ENCODE data around the gene MAMSTR.
A peak's percentile ranks its signal among the peaks of the same experiment; 100 is the strongest.
"Not testable (repeated sequence)": the region's sequence is repeated elsewhere in the genome, so short reads cannot be mapped to it uniquely, and the experiment has no call there.

MAMSTR gene, protein sequence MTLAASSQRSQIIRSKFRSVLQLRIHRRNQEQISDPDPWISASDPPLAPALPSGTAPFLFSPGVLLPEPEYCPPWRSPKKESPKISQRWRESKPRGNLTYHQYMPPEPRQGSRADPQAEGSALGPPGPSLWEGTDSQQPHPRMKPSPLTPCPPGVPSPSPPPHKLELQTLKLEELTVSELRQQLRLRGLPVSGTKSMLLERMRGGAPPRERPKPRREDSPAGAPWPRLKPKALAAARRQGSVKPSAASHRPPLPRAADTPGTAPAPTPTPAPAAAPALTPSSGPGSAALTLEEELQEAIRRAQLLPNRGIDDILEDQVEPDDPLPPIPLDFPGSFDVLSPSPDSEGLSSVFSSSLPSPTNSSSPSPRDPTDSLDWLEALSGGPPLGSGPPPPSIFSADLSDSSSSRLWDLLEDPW
- 0.80 to 2.0 (median 1.2) reads per million in 4 donors for total RNA-seq

DNA sequence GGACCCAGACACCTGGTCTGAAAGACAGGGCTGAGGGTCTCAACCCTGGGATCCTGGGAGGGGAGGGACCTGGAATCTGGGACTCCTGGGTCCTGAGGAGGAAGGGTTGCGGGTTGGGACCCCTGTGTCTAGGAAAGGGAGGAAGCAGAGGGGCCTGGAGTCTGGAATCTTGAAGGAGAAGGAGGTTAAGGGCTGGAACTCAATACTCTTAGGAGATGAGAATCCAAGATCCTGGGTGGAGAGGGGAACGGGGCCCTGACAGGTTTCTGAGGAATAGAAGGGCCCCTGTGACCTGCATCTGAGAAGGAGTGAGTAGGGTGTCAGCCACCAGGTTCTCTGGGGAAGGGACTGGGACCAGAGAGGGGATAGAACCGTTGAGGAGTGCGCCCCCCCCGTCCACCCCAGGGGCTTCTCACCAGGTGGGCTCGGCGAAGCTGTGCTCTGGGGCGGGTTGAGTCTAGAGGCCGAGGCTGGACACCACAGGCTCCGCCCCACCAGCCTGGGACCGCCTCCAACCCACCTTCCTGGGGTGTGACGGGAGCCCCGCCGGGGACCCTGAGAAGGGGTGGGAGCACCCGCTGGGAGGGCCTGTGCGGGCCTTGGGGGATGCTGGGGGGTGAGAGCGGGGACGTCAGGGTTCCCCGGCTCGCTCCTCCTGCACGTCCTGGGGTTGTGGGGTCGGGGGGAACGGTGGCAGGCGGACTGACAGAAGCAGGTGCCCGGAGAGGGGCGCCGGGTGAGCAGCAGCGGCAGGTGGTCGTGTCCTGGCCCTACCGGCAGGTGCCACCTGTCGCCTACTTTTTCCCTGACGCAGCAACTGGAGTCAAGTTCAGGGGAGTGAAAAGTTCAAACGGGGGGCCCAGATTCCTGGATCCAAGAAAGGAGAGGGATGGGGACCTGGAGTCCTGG lies at the start of gene MAMSTR:
MAMSTR (minus strand) TSS at position 463 of the 909 bp plus-strand sequence. CDS start 694 bp downstream, outside the sequence.
- no peak for DNase-seq

DNA sequence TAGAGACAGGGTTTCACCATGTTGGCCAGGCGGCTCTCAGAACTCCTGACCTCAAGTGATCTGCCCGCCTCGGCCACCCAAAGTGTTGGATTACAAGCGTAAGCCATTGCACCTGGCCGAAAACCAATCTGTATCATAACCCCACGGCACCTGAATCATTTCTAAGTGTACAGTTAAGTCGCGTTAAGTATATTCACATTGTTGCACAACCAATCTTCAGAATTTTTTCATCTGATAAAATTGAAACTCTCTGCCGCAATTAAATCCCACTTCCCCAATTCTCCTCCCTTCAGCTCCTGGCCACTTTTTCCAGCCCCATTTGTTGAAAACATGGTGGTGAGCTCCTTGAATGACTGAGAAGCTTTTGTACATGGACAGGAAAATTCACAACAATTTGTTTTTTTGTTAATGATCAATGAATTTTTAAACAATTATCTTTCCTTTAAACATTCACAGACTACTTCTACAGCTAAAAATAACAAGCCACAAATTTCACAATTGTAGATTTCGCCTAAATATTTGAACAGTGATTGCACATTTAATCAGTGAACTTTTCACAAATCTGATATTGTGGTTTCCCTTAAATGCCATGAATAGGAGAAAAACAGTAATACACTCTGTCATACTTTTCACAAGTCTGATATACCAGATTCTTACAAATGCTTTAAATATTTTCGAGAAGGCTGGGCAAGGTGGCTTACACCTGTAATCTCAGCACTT lies 49.6 kb upstream of the MAMSTR start:
- no peak for DNase-seq

DNA sequence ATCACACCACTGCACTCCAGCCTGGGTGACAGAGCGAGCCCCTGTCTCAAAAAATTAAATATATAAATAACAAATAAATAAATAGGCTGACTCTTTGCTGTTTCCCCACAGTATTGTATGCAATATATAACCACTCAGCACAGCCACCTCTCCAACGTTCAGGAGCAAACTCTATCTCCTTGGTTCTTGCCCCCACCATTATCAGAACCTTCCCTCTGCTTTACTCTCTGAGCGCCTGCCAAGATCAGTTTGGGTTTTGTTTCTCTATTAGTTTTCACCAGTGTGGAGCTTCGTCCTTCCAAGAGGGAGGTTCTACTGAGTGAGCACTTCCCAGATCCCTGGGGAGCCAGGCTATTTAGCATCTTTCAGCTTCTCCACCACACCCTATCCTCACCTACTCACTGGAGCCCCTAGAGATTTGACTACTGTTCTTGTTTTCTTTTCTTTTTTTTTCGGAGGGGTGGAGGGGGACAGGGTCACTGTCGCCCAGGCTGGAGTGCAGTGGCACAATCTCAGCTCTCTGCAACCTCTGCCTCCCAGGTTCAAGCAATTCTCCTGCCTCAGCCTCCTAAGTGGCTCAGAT lies 48.7 kb upstream of the MAMSTR start:
- DNase-seq = not testable (repeated sequence)

DNA sequence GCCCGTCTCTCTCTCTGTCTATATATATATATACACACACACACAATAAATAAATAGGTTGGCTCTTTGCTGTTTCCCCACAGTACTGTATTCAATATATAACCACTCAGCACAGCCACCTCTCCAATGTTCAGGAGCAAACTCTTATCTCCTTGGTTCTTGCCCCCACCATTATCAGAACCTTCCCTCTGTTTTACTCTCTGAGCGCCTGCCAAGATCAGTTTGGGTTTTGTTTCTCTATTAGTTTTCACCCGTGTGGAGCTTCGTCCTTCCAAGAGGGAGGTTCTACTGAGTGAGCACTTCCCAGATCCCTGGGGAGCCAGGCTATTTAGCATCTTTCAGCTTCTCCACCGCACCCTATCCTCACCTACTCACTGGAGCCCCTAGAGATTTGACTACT lies 46.3 kb upstream of the MAMSTR start:
- not testable (repeated sequence) for DNase-seq

DNA sequence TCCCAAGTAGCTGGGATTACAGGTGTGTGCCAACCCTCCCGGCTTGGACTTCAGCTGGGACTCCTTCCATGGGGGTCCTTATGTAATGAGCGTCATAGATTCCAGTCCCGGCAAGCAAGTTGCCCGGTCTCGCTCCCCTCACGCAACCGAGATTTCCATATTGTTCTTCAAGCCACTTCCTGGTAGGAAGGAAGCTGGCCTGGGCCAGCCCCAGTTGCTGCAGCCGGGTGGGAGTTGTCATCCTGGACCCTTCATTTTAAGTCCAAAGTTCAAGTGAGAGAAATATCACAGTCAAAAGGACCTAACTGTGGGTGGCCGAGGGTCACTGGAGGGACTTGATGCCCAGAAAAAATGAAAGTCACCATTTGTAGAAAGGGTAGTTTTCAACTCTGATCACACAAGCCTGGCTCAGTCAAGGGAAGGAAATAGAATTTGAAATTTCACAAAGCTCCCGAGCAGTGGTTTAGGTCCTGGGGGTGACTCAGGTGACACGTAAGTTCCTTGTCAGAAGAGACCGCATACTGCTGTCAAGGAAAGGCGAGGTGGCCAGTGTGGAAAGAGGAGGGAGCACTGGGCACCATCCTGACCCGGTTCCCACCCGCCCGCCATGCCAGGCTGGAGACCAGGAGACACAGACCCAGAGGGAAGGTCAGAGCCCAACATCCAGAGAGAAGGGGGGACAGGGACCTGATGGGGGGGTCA lies 41.1 kb upstream of the MAMSTR start:
- no peak for DNase-seq

DNA sequence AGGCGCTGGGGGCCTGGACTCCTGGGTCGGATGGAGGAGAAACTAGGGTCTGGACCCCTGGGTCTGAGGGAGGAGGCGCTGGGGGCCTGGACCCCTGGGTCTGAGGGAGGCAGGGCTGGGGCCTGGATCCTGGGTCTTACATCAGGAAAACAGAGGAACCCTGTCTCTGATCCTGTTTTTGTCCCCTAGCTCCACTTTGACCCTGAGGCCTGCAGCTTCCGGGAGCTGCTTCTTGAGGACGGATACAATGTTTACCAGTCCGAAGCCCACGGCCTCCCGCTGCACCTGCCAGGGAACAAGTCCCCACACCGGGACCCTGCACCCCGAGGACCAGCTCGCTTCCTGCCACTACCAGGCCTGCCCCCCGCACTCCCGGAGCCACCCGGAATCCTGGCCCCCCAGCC lies 38.2 kb upstream of the MAMSTR start:
- DNase-seq = no peak

DNA sequence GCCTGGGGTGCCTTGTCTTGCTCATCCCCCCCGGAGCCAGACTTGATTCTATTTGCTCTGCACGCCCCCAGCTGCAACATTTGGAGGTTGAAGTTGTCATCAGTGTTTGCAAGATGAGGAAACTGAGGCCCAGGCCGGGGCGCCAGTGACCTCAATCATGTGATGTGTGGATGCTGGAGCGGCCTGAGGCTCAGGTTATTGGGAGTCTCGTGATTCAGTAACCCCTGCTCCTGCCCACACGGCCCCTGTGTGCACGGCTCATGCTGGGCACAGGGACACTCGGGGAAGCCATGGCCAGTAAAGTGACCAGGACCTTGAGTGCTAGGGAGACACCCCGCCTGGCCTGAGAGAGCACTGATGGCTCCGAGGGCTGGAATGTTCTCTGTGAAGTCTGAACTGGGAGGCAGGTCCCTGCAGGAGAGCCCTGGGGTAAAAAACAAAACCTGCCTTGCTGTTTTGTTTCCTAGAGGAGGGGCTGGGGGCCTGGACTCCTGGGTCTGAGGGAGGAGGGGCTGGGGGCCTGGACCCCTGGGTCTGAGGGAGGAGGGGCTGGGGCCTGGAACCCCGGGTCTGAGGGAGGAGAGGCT lies 37.7 kb upstream of the MAMSTR start:
- no peak for DNase-seq

DNA sequence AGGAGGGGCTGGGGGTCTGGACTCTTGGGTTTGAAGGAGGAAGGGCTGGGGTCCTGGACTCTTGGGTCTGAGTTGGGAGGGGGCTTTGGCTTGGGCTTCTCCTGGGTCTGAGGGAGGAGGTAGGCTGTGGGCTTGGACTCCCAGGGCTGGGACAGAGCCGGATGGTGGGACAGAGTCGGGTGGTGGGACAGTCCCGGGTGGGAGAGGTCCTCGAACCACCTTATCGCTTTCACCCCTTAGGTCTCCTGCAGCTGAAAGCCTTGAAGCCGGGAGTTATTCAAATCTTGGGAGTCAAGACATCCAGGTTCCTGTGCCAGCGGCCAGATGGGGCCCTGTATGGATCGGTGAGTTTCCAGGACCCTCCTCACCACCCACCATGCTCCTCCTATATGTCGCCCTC lies 37.2 kb upstream of the MAMSTR start:
- no peak for DNase-seq

DNA sequence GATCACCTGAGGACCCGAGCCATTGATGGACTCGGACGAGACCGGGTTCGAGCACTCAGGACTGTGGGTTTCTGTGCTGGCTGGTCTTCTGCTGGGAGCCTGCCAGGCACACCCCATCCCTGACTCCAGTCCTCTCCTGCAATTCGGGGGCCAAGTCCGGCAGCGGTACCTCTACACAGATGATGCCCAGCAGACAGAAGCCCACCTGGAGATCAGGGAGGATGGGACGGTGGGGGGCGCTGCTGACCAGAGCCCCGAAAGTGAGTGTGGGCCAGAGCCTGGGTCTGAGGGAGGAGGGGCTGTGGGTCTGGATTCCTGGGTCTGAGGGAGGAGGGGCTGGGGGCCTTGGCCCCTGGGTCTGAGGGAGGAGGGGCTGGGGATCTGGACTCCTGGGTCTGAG lies 36.7 kb upstream of the MAMSTR start:
- no peak for DNase-seq

DNA sequence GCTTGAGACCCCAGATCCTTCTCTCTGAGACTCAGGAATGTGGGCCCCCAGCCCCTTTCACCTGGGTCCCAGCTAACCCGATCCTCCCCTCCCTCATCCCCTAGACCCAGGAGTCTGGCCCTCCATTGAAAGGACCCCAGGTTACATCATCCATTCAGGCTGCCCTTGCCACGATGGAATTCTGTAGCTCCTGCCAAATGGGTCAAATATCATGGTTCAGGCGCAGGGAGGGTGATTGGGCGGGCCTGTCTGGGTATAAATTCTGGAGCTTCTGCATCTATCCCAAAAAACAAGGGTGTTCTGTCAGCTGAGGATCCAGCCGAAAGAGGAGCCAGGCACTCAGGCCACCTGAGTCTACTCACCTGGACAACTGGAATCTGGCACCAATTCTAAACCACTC lies 36.3 kb upstream of the MAMSTR start:
- no peak for DNase-seq

DNA sequence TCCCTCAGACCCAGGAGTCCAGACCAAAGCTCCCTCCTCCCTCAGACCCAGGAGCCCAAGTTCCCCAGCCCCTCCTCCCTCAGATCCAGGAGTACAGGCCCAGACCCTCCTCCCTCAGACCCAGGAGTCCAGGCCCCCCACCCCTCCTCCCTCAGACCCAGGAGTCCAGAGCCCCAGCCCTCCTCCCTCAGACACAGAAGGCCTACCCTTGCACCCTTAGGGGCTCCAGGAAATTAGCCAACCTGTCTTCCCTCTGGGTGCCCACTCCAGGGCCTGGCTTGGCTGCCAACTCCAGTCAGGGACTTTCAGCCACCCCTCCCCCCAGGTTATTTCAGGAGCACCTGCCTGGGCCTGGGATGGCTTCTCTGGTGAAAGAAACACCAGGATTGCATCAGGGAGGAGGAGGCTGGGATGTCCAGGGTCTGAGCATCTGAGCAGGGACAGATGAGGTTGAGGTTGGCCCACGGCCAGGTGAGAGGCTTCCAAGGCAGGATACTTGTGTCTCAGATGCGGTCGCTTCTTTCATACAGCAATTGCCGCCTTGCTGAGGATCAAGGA lies 35.6 kb upstream of the MAMSTR start, which contains the start of gene FGF21:
FGF21 (plus strand) TSS at position 441 of the 558 bp plus-strand sequence. CDS start 713 bp downstream, outside the sequence.
- DNase-seq = no peak

DNA sequence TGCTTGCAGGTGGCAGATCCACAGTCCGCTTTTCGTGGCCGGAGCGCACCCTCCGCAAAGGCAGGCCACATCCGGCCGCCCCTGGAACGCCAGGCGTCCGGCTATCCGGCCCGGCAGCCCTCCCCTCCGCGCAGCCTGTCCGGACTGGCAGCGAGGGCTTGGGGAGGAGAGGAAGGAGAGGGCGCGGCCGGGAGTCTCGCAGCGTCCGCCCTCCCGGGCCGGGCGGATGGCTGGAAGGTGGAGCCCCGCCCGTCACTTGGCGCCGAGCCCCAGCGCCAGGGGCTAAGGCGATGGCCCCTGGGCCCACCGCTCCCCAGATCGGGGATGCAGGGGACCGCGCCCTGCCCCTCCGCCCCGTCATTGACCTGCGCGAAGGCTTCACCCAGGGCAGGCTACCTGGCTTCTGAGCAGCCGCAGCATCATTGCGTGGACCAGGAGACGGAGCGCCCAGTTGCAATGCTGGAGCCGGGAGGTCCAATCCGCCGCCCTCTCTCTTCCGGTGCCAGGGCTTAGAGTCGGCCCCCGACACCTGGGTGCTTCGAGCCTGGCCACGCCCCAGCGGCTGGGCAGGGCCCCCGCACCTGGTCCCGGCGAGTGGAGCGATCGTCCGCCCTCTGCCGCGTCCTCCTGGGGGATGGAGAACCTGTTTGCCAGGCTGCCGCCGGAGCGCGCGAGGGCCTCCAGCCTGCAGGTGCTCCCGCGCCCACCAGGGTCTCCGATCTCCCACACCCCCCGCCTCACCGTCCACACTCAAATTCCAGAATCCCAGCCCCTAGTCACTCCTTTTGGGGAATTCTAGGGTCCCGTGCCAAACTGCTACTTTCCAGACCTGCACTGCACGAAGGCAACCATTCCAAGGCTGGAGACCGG lies 33.2 kb upstream of the MAMSTR start, which contains the start of gene FUT1:
FUT1 (minus strand) TSS at position 146 of the 870 bp plus-strand sequence. CDS start 1,360 bp downstream, outside the sequence.
- DNase-seq = peak in 4 of 5 donors; percentile 18 to 37 (median 34)

DNA sequence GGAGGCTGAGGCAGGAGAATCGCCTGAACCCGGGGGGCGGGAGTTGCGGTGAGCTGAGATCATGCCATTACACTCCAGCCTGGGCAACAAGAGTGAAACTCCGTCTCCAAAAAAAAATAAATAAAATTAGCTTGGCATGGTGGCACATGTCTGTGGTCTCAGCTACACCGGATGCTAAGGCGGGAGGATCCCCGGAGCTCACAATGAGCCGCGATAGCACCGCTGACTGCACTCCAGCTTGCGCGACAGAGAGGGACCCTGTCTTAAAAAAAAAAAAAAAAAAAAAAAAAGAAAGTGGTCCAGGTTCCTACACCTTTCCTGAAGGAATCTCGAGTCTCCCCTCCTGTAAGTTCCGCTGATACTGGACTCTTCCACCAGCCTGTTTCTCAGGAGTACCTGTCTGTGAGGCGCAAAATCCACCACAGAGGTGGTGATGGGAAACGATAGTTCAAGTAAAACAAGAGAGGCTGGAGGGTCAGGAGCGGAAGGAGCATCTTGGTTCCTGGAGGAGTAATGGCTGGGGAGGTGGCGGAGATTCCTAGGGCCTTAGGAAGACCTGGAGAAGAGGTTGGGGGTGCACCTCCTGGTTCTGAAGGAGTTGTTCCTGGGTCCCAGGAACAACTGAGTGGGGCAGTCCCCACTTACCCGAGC lies 32.4 kb upstream of the MAMSTR start:
- DNase-seq = no peak

DNA sequence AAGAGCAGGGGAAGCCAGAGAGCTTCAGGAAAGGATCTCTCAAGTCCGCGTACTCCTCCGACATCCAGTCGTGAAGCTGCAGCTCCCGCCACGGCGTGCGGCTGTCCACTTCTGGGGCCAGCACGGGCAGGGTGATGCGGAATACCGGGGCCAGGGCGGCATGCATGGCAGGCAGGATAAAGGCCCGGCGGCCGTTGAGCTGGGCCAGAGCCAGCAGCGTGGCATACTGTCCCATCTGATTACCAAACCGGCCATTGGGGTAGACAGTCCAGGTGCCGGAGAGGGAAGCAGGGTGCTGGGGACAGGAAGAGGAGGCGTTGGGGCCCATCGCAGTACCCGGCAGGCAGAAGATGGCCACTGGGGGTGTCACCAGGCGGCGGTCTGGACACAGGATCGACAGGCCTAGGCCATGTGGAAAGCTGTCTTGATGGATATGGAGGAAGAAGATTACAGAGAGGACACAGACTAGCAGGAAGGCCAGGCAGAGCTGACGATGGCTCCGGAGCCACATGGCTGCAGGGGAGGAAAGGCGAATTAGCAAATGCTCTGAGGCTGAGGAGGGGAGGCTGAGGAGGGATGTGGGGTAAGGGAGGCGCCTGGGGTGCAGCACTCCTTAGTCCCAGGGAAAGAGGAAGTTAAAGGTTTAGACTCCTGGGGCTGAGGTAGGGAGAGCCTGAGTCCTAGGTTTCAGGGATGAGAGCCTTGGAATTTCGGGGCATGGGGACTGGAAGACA lies 31.4 kb upstream of the MAMSTR start:
- DNase-seq = no peak

DNA sequence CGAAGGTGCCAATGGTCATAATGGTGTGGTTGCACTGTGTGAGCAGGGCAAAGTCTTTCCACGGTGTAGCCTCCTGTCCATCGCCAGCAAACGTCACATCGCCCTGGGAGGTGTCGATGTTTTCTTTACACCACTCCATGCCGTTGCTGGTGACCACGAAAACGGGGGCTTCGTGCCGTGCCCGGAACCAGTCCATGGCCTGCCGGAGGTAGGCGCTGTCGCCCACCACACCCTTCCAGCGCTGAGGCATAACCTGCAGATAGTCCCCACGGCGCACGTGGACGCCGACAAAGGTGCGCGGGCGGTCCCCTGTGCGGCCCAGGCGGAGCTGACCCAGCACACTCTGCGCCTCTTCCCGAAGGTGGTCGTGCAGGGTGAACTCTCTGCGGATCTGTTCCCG lies 30.8 kb upstream of the MAMSTR start:
- DNase-seq = no peak

DNA sequence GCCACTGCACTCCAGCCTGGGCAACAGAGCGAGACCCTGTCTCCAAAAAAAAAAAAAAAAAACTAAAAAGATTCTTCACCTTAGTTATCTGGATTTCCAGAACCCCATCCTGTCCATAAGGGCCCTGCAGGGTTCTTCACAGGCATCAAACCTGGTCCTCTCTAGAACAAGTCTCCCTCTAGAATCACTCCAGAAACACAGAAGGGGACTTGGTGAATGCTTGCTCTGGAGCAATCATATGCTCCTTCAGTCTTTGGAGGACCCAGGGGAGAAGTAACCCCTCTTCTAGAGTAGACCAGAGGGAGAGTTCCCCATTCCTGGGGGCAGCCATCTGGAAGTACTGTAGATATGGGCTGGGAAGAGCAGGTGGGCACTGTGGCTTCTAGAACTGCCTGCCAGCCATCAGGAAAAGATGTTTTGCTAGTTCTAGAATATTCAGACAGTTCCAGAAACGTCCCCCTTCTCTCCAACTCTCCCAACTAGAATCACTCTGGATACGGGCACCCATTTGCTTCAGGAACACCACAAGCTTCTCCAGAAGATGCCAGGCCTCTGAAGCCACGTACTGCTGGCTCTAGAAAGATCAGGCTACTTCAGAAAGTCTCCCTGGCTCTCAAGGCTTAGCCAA lies 30.2 kb upstream of the MAMSTR start:
- DNase-seq = no peak

DNA sequence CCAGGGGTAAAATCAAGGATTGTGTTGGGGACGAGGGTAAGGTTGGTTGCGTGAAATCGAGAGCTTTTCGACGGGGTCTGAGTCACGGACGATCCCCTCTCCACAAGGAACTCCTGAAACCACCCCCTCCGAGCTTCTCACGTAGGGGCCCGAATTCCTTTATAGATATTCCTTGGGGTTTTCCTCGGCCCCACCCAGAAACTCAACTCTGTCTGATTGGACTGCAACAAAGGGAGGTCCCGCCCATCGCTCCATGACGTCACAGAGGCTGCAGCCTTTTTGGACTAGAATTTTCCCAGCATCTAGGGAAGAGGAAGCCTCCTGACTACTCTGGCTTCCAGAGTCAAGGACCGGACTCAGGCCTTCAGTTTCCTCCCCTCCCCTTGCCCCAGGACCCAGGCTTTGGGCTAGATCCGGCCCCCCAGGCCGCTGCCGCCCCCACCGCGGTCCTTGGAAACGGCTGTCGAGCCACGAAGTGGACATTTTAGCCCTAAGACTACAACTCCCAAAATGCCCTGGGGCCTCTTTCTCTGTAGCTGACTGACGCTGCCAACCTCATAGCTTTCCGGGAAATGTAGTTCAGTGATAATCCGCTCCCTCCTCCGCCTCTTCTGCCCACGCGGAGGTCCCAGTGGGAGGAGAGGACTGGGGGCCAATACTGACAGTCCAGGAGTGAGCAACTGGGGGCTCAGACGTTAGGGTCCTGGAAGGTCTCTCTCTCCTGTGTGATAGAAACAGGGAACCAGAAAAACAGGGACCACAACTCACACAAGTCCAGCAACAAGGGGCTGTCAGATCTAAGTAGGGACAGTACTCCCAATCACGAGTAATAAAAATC lies 27.4 kb upstream of the MAMSTR start, which contains the start of gene IZUMO1:
IZUMO1 (minus strand) TSS at position 172 of the 838 bp plus-strand sequence. CDS start 1,050 bp downstream, outside the sequence.
- peak in 4 of 5 donors; percentile 32 to 74 (median 36) for DNase-seq
